T-cell (primary cell): ENCODE results near the gene MIB1. TPM values are rescaled to one million over a fixed set of nuclear protein-coding genes. Genes with fewer than 3 reads are reported as not detected.
A peak's percentile ranks its signal among the peaks of the same experiment; 100 is the strongest.

Source experiments
- ATAC-seq, 4 experiments: fragments of 200-7000 bp in 3 of 4; fragments of 150-1000 bp in 1 of 4; cut with Tn5 transposase; replicated peaks in 1 of 4; 1 replicate in 3 of 4; 2 replicates in 1 of 4; pipeline ENCODE4 v1.10.0; 2021; ENCODE audit warnings: moderate library complexity in 3 of 4, mild to moderate bottlenecking in 2 of 4, moderate number of reproducible peaks in 1 of 4
- CTCF ChIA-PET, 2 donors: fragments of 300-600 bp; sonication (Branson Sonifier 250); formaldehyde crosslinking; loops; one replicate each; lab custom pipeline; 2022; ENCODE audit warnings: antibody characterized with exemption in 2 of 2; lab: Charles Lee
- POLR2A ChIA-PET, 2 donors: fragments of 300-600 bp; sonication (Branson Sonifier 250); formaldehyde crosslinking; loops; one replicate each; lab custom pipeline; 2022; ENCODE audit warnings: antibody characterized with exemption in 2 of 2; lab: Charles Lee
- DNase-seq, 35 experiments: peaks; one replicate each; pipeline versions ENCODE4 v3.0.0 to v3.0.0-alpha.2; 2013 to 2023
- H3K27ac ChIP-seq: one replicate; pipeline ENCODE4 v1.5.1; 2013; ENCODE audit warnings: low read length
- H3K27me3 ChIP-seq, 2 experiments: replicated peaks in 1 of 2; 1 replicate in 1 of 2; 2 replicates in 1 of 2; pipeline versions ENCODE4 v1.6.1 to v1.7.0; 2013; ENCODE audit warnings: low read length in 1 of 2, mixed read lengths in 1 of 2; ENCODE audit not compliant: control insufficient read depth in 2 of 2, insufficient read depth in 2 of 2; ENCODE audit errors: extremely low read depth in 1 of 2
- H3K36me3 ChIP-seq, 2 donors: 1 replicate in 1 of 2; 2 replicates in 1 of 2; pipeline versions ENCODE4 v1.6.1 to v1.7.0; 2013; ENCODE audit warnings: low read length in 1 of 2; ENCODE audit not compliant: control insufficient read depth in 2 of 2, insufficient read depth in 1 of 2; ENCODE audit errors: extremely low read depth in 1 of 2
- H3K4me1 ChIP-seq, 2 experiments: 1 replicate in 1 of 2; 2 replicates in 1 of 2; pipeline versions ENCODE4 v1.6.1 to v1.7.0; 2013; ENCODE audit warnings: low read length in 2 of 2, mixed read lengths in 1 of 2; ENCODE audit not compliant: insufficient read depth in 2 of 2, control insufficient read depth in 1 of 2; ENCODE audit errors: extremely low read depth in 1 of 2
- H3K4me3 ChIP-seq, 2 donors: 1 replicate in 1 of 2; 2 replicates in 1 of 2; pipeline versions ENCODE4 v1.5.1 to v1.7.0; 2013; ENCODE audit warnings: mild to moderate bottlenecking in 2 of 2, low read length in 1 of 2, moderate library complexity in 1 of 2; ENCODE audit not compliant: control insufficient read depth in 1 of 2; ENCODE audit errors: extremely low read depth in 1 of 2
- H3K9me3 ChIP-seq: 2 replicates; pipeline ENCODE4 v1.7.0; 2013
- H3K27ac Mint-ChIP-seq, 2 donors: one replicate each; pipeline ENCODE4 v1.8.0; 2020 to 2021; ENCODE audit warnings: mild to moderate bottlenecking in 2 of 2, mixed read lengths in 2 of 2
- H3K27me3 Mint-ChIP-seq, 2 donors: one replicate each; pipeline ENCODE4 v1.8.0; 2021 to 2022; ENCODE audit warnings: mixed read lengths in 2 of 2
- H3K36me3 Mint-ChIP-seq: one replicate; pipeline ENCODE4 v1.8.0; 2021; ENCODE audit warnings: mixed read lengths
- H3K4me1 Mint-ChIP-seq, 3 donors: one replicate each; pipeline ENCODE4 v1.8.0; 2020 to 2022; ENCODE audit warnings: mixed read lengths in 3 of 3, mild to moderate bottlenecking in 1 of 3
- H3K4me3 Mint-ChIP-seq, 3 donors: one replicate each; pipeline ENCODE4 v1.8.0; 2020 to 2022; ENCODE audit warnings: mild to moderate bottlenecking in 3 of 3, mixed read lengths in 3 of 3, moderate library complexity in 3 of 3
- H3K9me3 Mint-ChIP-seq, 3 donors: one replicate each; pipeline ENCODE4 v1.8.0; 2020 to 2022; ENCODE audit warnings: mixed read lengths in 3 of 3
- WGBS: methylation state at CpG from one replicate; pipeline ENCODE4 v1.1.5; 2013; ENCODE audit warnings: missing lambda C conversion rate; ENCODE audit not compliant: insufficient coverage; 5-methylcytosine and 5-hydroxymethylcytosine counted together
- total RNA-seq, 35 experiments: library from RNA in 6 of 35; stranded (reverse) in 6 of 35; fragments of 120-200 nt in 1 of 35; gene quantifications; one replicate each; pipeline versions ENCODE4 v1.2.1 to v1.2.4 and lab custom pipeline; 2013 to 2026

Gene MIB1
- total RNA-seq, 5 donors from 2014 or later (not counting 1 experiment from before 2014, with no cell fraction given): 23.5 to 46.1 (median 34.3) TPM

GRCh38 chr18:21851327-21851961 lies 110.9 kb downstream of the MIB1 start:
- ATAC-seq: no peak
- Mint-ChIP-seq H3K27ac (no peak overlapping the region), H3K9me3 (no peaks in the 10 kb centered on the region), H3K36me3 (peaks cover 26% of the 10 kb centered on the region), H3K4me1 (peaks cover 4 to 9% (median 8%) of the 10 kb centered on the region in 3 donors), H3K4me3 (no peak overlapping the region), H3K27me3 (no peaks in the 10 kb centered on the region)
- DNase-seq: peak in 1 of 35 experiments; percentile 20
- Histone ChIP-seq H3K9me3 (no peaks in the 10 kb centered on the region), H3K27ac (no peak overlapping the region), H3K36me3 (peaks cover 0 to 25% of the 10 kb centered on the region in 2 donors), H3K4me1 (no peaks in the 10 kb centered on the region), H3K4me3 (no peak overlapping the region), H3K27me3 (no peaks in the 10 kb centered on the region)
- WGBS: no CpG with 5 or more reads among the region's 5 CpGs
- ChIA-PET POLR2A (no interaction called here), CTCF (interaction anchor here in 1 of 2 donors (1.0 kb wide), 1 partner anchor 656 kb away, joined by 3 read pairs; no protein-coding TSS in a partner anchor)

GRCh38 chr18:21853016-21853415 lies 112.4 kb downstream of the MIB1 start:
- H3K36me3 Mint-ChIP-seq: peaks cover 28% of the 10 kb centered on the region
- H3K27me3 Mint-ChIP-seq: no peaks in the 10 kb centered on the region
- H3K4me1 Mint-ChIP-seq: peaks cover 4 to 9% (median 8%) of the 10 kb centered on the region in 3 donors
- Histone ChIP-seq H3K4me3 (no peak overlapping the region), H3K4me1 (no peaks in the 10 kb centered on the region), H3K27ac (no peak overlapping the region), H3K27me3 (no peaks in the 10 kb centered on the region), H3K9me3 (no peaks in the 10 kb centered on the region), H3K36me3 (peaks cover 0 to 22% of the 10 kb centered on the region in 2 donors)
- CTCF ChIA-PET: no interaction called here
- ATAC-seq (no peak), DNase-seq (no peak)
- WGBS: no CpG with 5 or more reads among the region's 3 CpGs
- POLR2A ChIA-PET: no interaction called here
- no peak overlapping the region for H3K4me3 Mint-ChIP-seq
- no peaks in the 10 kb centered on the region for H3K9me3 Mint-ChIP-seq
- no peak overlapping the region for H3K27ac Mint-ChIP-seq

- H3K27ac Mint-ChIP-seq: no peak overlapping the region
- H3K27me3 Mint-ChIP-seq: no peaks in the 10 kb centered on the region
- Histone ChIP-seq H3K4me1 (no peaks in the 10 kb centered on the region), H3K36me3 (peaks cover 0 to 24% of the 10 kb centered on the region in 2 donors), H3K27me3 (no peaks in the 10 kb centered on the region), H3K9me3 (no peaks in the 10 kb centered on the region), H3K27ac (no peak overlapping the region), H3K4me3 (no peak overlapping the region)
- no peak for DNase-seq
- WGBS: no CpG with 5 or more reads among the region's 6 CpGs
- no peak overlapping the region for H3K4me3 Mint-ChIP-seq
- no peak for ATAC-seq
- H3K36me3 Mint-ChIP-seq: peaks cover 34% of the 10 kb centered on the region
- H3K4me1 Mint-ChIP-seq: peaks cover 4 to 9% (median 8%) of the 10 kb centered on the region in 3 donors
- no peaks in the 10 kb centered on the region for H3K9me3 Mint-ChIP-seq
- ChIA-PET CTCF (no interaction called here), POLR2A (interaction anchor here in 1 of 2 donors (0.6 kb wide), 3 partner anchors 16 to 780 kb away, joined by 3 to 6 read pairs (median 5); no protein-coding TSS in a partner anchor)
These were observed 113.4 kb downstream of the MIB1 start for GRCh38 chr18:21853775-21854552.

- H3K27me3 Mint-ChIP-seq: no peaks in the 10 kb centered on the region
- no peak for DNase-seq
- peaks cover 4 to 9% (median 8%) of the 10 kb centered on the region in 3 donors for H3K4me1 Mint-ChIP-seq
- Histone ChIP-seq H3K27ac (no peak overlapping the region), H3K9me3 (no peaks in the 10 kb centered on the region), H3K4me1 (no peaks in the 10 kb centered on the region), H3K4me3 (no peak overlapping the region), H3K27me3 (no peaks in the 10 kb centered on the region), H3K36me3 (peaks cover 0 to 25% of the 10 kb centered on the region in 2 donors)
- H3K27ac Mint-ChIP-seq: no peak overlapping the region
- ChIA-PET CTCF (no interaction called here), POLR2A (no interaction called here)
- H3K36me3 Mint-ChIP-seq: peaks cover 42% of the 10 kb centered on the region
- WGBS: 100% methylated on average over 2 of the region's 3 CpGs
- no peak for ATAC-seq
- H3K4me3 Mint-ChIP-seq: no peak overlapping the region
- no peaks in the 10 kb centered on the region for H3K9me3 Mint-ChIP-seq
These were observed 114.8 kb downstream of the MIB1 start for GRCh38 chr18:21855432-21855831.

- Histone ChIP-seq H3K27me3 (no peaks in the 10 kb centered on the region), H3K27ac (no peak overlapping the region), H3K9me3 (no peaks in the 10 kb centered on the region), H3K4me3 (no peak overlapping the region), H3K4me1 (no peaks in the 10 kb centered on the region), H3K36me3 (peaks cover 0 to 37% of the 10 kb centered on the region in 2 donors)
- Mint-ChIP-seq H3K4me3 (no peak overlapping the region), H3K9me3 (no peaks in the 10 kb centered on the region), H3K4me1 (peaks cover 0 to 1% (median under 1%) of the 10 kb centered on the region in 3 donors), H3K27ac (no peak overlapping the region), H3K27me3 (no peaks in the 10 kb centered on the region), H3K36me3 (peaks cover 52% of the 10 kb centered on the region)
- ChIA-PET POLR2A (no interaction called here), CTCF (no interaction called here)
- 100% methylated on average over 1 of the region's 3 CpGs for WGBS
- ATAC-seq (no peak), DNase-seq (no peak)
These were observed 117.3 kb downstream of the MIB1 start for GRCh38 chr18:21857871-21858270.

- no peak overlapping the region for H3K27ac ChIP-seq
- no peaks in the 10 kb centered on the region for H3K27me3 Mint-ChIP-seq
- H3K9me3 ChIP-seq: no peaks in the 10 kb centered on the region
- WGBS: 60% methylated on average over 1 of the region's 1 CpG
- peaks cover 58% of the 10 kb centered on the region for H3K36me3 Mint-ChIP-seq
- H3K27me3 ChIP-seq: no peaks in the 10 kb centered on the region
- H3K4me1 ChIP-seq: no peaks in the 10 kb centered on the region
- ChIA-PET POLR2A (no interaction called here), CTCF (no interaction called here)
- H3K4me3 ChIP-seq: no peak overlapping the region
- DNase-seq (no peak), ATAC-seq (no peak)
- no peak overlapping the region for H3K4me3 Mint-ChIP-seq
- no peaks in the 10 kb centered on the region for H3K9me3 Mint-ChIP-seq
- H3K27ac Mint-ChIP-seq: no peak overlapping the region
- peaks cover 2 to 43% of the 10 kb centered on the region in 2 donors for H3K36me3 ChIP-seq
- H3K4me1 Mint-ChIP-seq: no peaks in the 10 kb centered on the region
These were observed 118.0 kb downstream of the MIB1 start for GRCh38 chr18:21858544-21858943.
